Esophagus squamous epithelium (tissue), 5 donors: ENCODE results near the gene SHMT2. TPM values are rescaled to one million over a fixed set of nuclear protein-coding genes. Genes with fewer than 3 reads are reported as not detected.

Experiments
- DNase-seq: peaks from one replicate; lab custom pipeline; 2025; lab: John Stamatoyannopoulos, UW
- H3K27ac ChIP-seq, 4 donors: fragments of 200-600 bp; sonication (generic); one replicate each; pipeline ENCODE4 v1.5.1; 2016 to 2019; ENCODE audit warnings: mild to moderate bottlenecking in 1 of 4
- H3K27me3 ChIP-seq, 4 donors: fragments of 200-600 bp; sonication (generic); 1 replicate in 3 of 4; 2 replicates in 1 of 4; pipeline versions ENCODE4 v1.5.1 to v1.6.0; 2017 to 2021; ENCODE audit warnings: antibody characterized with exemption in 1 of 4
- H3K36me3 ChIP-seq, 3 donors: fragments of 200-600 bp; sonication (generic); one replicate each; pipeline ENCODE4 v1.5.1; 2016 to 2019
- H3K4me1 ChIP-seq, 3 donors: fragments of 200-600 bp; sonication (generic); one replicate each; pipeline ENCODE4 v1.5.1; 2017 to 2019
- H3K4me3 ChIP-seq, 4 donors: fragments of 200-600 bp; sonication (generic); 1 replicate in 3 of 4; 2 replicates in 1 of 4; pipeline ENCODE4 v1.5.1; 2016 to 2019; ENCODE audit warnings: mild to moderate bottlenecking in 2 of 4, moderate library complexity in 1 of 4
- H3K9me3 ChIP-seq, 3 donors: fragments of 200-600 bp; sonication (generic); one replicate each; pipeline ENCODE4 v1.5.1; 2016 to 2019
- CTCF ChIP-seq, 6 experiments: fragments of 450-650 bp in 4 of 6; fragments of 200-600 bp in 2 of 6; sonication (generic) in 2 of 6; IDR thresholded peaks; one replicate each; pipeline ENCODE4 v1.5.1; 2016 to 2019; ENCODE audit warnings: antibody characterized with exemption in 6 of 6, mild to moderate bottlenecking in 4 of 6, moderate library complexity in 4 of 6
- POLR2A ChIP-seq, 4 donors: fragments of 450-650 bp; IDR thresholded peaks; one replicate each; pipeline ENCODE4 v1.6.1; 2017; ENCODE audit warnings: antibody characterized with exemption in 4 of 4, mild to moderate bottlenecking in 4 of 4, moderate library complexity in 3 of 4
- WGBS, 2 donors: methylation state at CpG; one replicate each; pipeline ENCODE4 v1.1.5; 2018; 5-methylcytosine and 5-hydroxymethylcytosine counted together
- intact Hi-C: fragments of 100-400 bp; cut with DNase I; formaldehyde crosslinking; loops from one replicate; pipeline ENCODE4 v1.15.0; 2022
- total RNA-seq, 4 donors: library from RNA; depleted of rRNA; stranded (reverse); fragments of >200 nt; gene quantifications; one replicate each; pipeline ENCODE4 v1.1.0, GENCODE V29; 2016
- donor health status: DM: yes; HTN: yes; CAD: no.

Gene SHMT2
- total RNA-seq, 4 donors from 2014 or later = 56.1 to 104 (median 76.6) TPM

GRCh38 chr12:57219205-57219992 is 10.1 kb upstream of the SHMT2 start:
- peaks cover 0 to 99% (median 30%) of the 10 kb centered on the region in 4 donors for H3K27me3 ChIP-seq
- DNase-seq = no peak
- H3K4me3 ChIP-seq = no peak overlapping the region
- H3K36me3 ChIP-seq = no peaks in the 10 kb centered on the region
- 65 to 66% methylated on average over 11 to 14 of the region's 14 CpGs for WGBS, 2 donors
- TF ChIP-seq POLR2A (IDR thresholded peaks at IDR 0.05) = no peak
- TF ChIP-seq CTCF (IDR thresholded peaks at IDR 0.05) = no peak
- no peak overlapping the region for H3K27ac ChIP-seq
- intact Hi-C loops = no loop called here
- peaks cover 23 to 61% (median 26%) of the 10 kb centered on the region in 3 donors for H3K4me1 ChIP-seq
- no peaks in the 10 kb centered on the region for H3K9me3 ChIP-seq

- no peak for DNase-seq
- TF ChIP-seq POLR2A (IDR thresholded peaks at IDR 0.05) (no peak), CTCF (IDR thresholded peaks at IDR 0.05) (no peak)
- H3K27me3 ChIP-seq = peaks cover 0 to 99% (median 31%) of the 10 kb centered on the region in 4 donors
Measured at GRCh38 chr12:57219993-57220754, 9.3 kb upstream of the SHMT2 start.

GRCh38 chr12:57220770-57221168 is 8.7 kb upstream of the SHMT2 start:
- TF ChIP-seq CTCF (IDR thresholded peaks at IDR 0.05) (no peak), POLR2A (IDR thresholded peaks at IDR 0.05) (no peak)

More at GRCh38 chr12:57219993-57220754, 9.3 kb upstream of the SHMT2 start:
- WGBS, 2 donors = 26 to 43% methylated on average over 12 to 22 of the region's 38 CpGs
- H3K9me3 ChIP-seq = no peaks in the 10 kb centered on the region
- H3K4me3 ChIP-seq = no peak overlapping the region
- H3K4me1 ChIP-seq = peaks cover 27 to 60% (median 28%) of the 10 kb centered on the region in 3 donors
- no peak overlapping the region for H3K27ac ChIP-seq
- intact Hi-C loops = no loop called here
- H3K36me3 ChIP-seq = no peaks in the 10 kb centered on the region

GRCh38 chr12:57221169-57221917 is 8.2 kb upstream of the SHMT2 start:
- intact Hi-C loops = no loop called here
- WGBS, 2 donors = 36 to 44% methylated on average over 2 to 8 of the region's 24 CpGs

More at GRCh38 chr12:57220770-57221168, 8.7 kb upstream of the SHMT2 start:
- Histone ChIP-seq H3K9me3 (no peaks in the 10 kb centered on the region), H3K27ac (no peak overlapping the region), H3K4me3 (no peak overlapping the region), H3K4me1 (peaks cover 24 to 60% (median 27%) of the 10 kb centered on the region in 3 donors), H3K36me3 (no peaks in the 10 kb centered on the region), H3K27me3 (peaks cover 0 to 99% (median 31%) of the 10 kb centered on the region in 4 donors)
- no peak for DNase-seq
- 62 to 72% methylated on average over 1 of the region's 1 CpG for WGBS, 2 donors
- intact Hi-C loops = no loop called here

More at GRCh38 chr12:57221169-57221917, 8.2 kb upstream of the SHMT2 start:
- Histone ChIP-seq H3K27ac (no peak overlapping the region), H3K36me3 (no peaks in the 10 kb centered on the region), H3K27me3 (peaks cover 0 to 99% (median 33%) of the 10 kb centered on the region in 4 donors), H3K4me3 (no peak overlapping the region), H3K4me1 (peaks cover 18 to 60% (median 21%) of the 10 kb centered on the region in 3 donors), H3K9me3 (no peaks in the 10 kb centered on the region)
- no peak for DNase-seq
- TF ChIP-seq POLR2A (IDR thresholded peaks at IDR 0.05) (no peak), CTCF (IDR thresholded peaks at IDR 0.05) (no peak)
